Astrocyte (in vitro differentiated cells and primary cell): ENCODE measurements around the gene SLC16A1. TPM values are rescaled to one million over a fixed set of nuclear protein-coding genes. Genes with fewer than 3 reads are reported as not detected.

Source experiments
- DNase-seq: peaks from one replicate; pipeline ENCODE4 v3.0.0-alpha.2; 2010; ENCODE audit warnings: low read depth
- FAIRE-seq: peaks from 2 replicates; lab custom pipeline; 2011; peaks lifted over from hg19 to GRCh38; lab: Jason Lieb, UNC
- H2AFZ ChIP-seq: 2 replicates; pipeline ENCODE4 v1.6.0; 2012; ENCODE audit warnings: low read depth, low read length, inconsistent platforms
- H3K27ac ChIP-seq: 2 replicates; pipeline ENCODE4 v1.5.1; 2011; ENCODE audit warnings: low read depth, low read length, inconsistent platforms
- H3K27me3 ChIP-seq: 2 replicates; pipeline ENCODE4 v1.6.0; 2011; ENCODE audit warnings: low read length, inconsistent platforms; ENCODE audit not compliant: insufficient read depth
- H3K36me3 ChIP-seq: 2 replicates; pipeline ENCODE4 v1.5.1; 2011; ENCODE audit warnings: low read length, inconsistent platforms; ENCODE audit not compliant: insufficient read depth
- H3K4me1 ChIP-seq: 2 replicates; pipeline ENCODE4 v1.5.1; 2011; ENCODE audit warnings: low read length, inconsistent platforms; ENCODE audit not compliant: insufficient read depth
- H3K4me2 ChIP-seq: 2 replicates; pipeline ENCODE4 v1.6.0; 2012; ENCODE audit warnings: low read length, inconsistent platforms
- H3K4me3 ChIP-seq: 2 replicates; pipeline ENCODE4 v1.5.1; 2011; ENCODE audit warnings: low read depth, mild to moderate bottlenecking, low read length, inconsistent platforms; ENCODE audit not compliant: insufficient read depth
- H3K79me2 ChIP-seq: 2 replicates; pipeline ENCODE4 v1.6.0; 2012; ENCODE audit warnings: mild to moderate bottlenecking, low read length, inconsistent platforms; ENCODE audit not compliant: insufficient read depth
- H3K9ac ChIP-seq: 2 replicates; pipeline ENCODE4 v1.6.0; 2012; ENCODE audit warnings: mild to moderate bottlenecking, low read length, inconsistent platforms
- H3K9me3 ChIP-seq: 2 replicates; pipeline ENCODE4 v1.5.1; 2012; ENCODE audit warnings: low read depth, mild to moderate bottlenecking, low read length, inconsistent platforms; ENCODE audit not compliant: insufficient read depth
- H4K20me1 ChIP-seq: 2 replicates; pipeline ENCODE4 v1.6.0; 2012; ENCODE audit warnings: low read length, inconsistent platforms; ENCODE audit not compliant: insufficient read depth
- H3K27ac Mint-ChIP-seq: one replicate; pipeline ENCODE4 v1.8.0; 2021; ENCODE audit warnings: mild to moderate bottlenecking, mixed read lengths; ENCODE audit not compliant: unreplicated experiment
- H3K27me3 Mint-ChIP-seq: one replicate; pipeline ENCODE4 v1.8.0; 2021; ENCODE audit warnings: low read depth, mixed read lengths; ENCODE audit not compliant: unreplicated experiment
- H3K36me3 Mint-ChIP-seq: one replicate; pipeline ENCODE4 v1.8.0; 2021; ENCODE audit warnings: low read depth, mixed read lengths; ENCODE audit not compliant: unreplicated experiment
- H3K4me1 Mint-ChIP-seq: one replicate; pipeline ENCODE4 v1.8.0; 2021; ENCODE audit warnings: low read depth, mixed read lengths; ENCODE audit not compliant: unreplicated experiment
- H3K4me3 Mint-ChIP-seq: one replicate; pipeline ENCODE4 v1.8.0; 2021; ENCODE audit warnings: mild to moderate bottlenecking, moderate library complexity, mixed read lengths; ENCODE audit not compliant: unreplicated experiment
- H3K9me3 Mint-ChIP-seq: one replicate; pipeline ENCODE4 v1.8.0; 2021; ENCODE audit warnings: mild to moderate bottlenecking, mixed read lengths; ENCODE audit not compliant: unreplicated experiment
- EZH2 ChIP-seq: IDR thresholded peaks from 2 replicates; pipeline ENCODE4 v1.6.1; 2012; ENCODE audit warnings: mild to moderate bottlenecking, low read length, inconsistent platforms; ENCODE audit not compliant: insufficient read depth
- total RNA-seq: library from RNA; stranded (reverse); gene quantifications from 2 replicates; pipeline ENCODE4 v1.2.1, GENCODE V29; 2021
- TF ChIP-seq, protein P1 (sequence below): IDR thresholded peaks from 2 replicates; pipeline ENCODE4 v1.5.1; 2011; ENCODE audit warnings: low read depth, mild to moderate bottlenecking, inconsistent platforms, low read length, moderate library complexity; ENCODE audit not compliant: insufficient read depth

SLC16A1 gene
- total RNA-seq, 1 donor from 2014 or later = 153 TPM

DNA sequence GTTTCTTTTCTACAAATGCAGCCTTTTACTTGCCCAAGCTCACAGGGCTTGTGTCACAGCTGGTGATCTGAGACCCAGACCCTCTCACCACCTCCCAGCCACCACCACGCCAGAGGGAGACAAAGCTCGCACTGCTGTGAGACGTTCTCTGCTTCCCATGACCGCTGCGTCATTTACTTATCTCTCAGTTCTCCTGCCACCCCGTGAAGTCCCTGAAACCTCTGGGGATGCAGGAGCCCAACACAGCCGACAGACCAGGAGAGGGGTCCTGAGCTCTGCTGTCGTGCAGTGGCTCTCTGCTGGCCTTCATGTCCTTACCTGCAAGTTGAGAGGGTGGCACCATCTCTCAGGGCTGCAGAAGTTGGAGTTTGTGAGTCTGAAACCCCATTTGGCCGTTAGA, 77.7 kb downstream of the SLC16A1 start:
- H3K9ac ChIP-seq = no peak overlapping the region
- no peaks in the 10 kb centered on the region for H3K9me3 ChIP-seq
- Mint-ChIP-seq H3K27ac (no peak overlapping the region), H3K27me3 (peaks cover 6% of the 10 kb centered on the region), H3K4me3 (no peak overlapping the region), H3K4me1 (peaks cover 14% of the 10 kb centered on the region), H3K9me3 (no peaks in the 10 kb centered on the region), H3K36me3 (no peaks in the 10 kb centered on the region)
- H3K27ac ChIP-seq = no peak overlapping the region
- H4K20me1 ChIP-seq = no peaks in the 10 kb centered on the region
- no peaks in the 10 kb centered on the region for H3K79me2 ChIP-seq
- H3K36me3 ChIP-seq = no peaks in the 10 kb centered on the region
- H3K27me3 ChIP-seq = no peaks in the 10 kb centered on the region
- H3K4me2 ChIP-seq = no peak overlapping the region
- H3K4me1 ChIP-seq = no peaks in the 10 kb centered on the region
- DNase-seq (no peak), FAIRE-seq (no peak)
- H2AFZ ChIP-seq = no peak overlapping the region
- no peak overlapping the region for H3K4me3 ChIP-seq
- TF ChIP-seq, protein P1, sequence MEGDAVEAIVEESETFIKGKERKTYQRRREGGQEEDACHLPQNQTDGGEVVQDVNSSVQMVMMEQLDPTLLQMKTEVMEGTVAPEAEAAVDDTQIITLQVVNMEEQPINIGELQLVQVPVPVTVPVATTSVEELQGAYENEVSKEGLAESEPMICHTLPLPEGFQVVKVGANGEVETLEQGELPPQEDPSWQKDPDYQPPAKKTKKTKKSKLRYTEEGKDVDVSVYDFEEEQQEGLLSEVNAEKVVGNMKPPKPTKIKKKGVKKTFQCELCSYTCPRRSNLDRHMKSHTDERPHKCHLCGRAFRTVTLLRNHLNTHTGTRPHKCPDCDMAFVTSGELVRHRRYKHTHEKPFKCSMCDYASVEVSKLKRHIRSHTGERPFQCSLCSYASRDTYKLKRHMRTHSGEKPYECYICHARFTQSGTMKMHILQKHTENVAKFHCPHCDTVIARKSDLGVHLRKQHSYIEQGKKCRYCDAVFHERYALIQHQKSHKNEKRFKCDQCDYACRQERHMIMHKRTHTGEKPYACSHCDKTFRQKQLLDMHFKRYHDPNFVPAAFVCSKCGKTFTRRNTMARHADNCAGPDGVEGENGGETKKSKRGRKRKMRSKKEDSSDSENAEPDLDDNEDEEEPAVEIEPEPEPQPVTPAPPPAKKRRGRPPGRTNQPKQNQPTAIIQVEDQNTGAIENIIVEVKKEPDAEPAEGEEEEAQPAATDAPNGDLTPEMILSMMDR = no peak
- no peak for TF ChIP-seq EZH2

DNA sequence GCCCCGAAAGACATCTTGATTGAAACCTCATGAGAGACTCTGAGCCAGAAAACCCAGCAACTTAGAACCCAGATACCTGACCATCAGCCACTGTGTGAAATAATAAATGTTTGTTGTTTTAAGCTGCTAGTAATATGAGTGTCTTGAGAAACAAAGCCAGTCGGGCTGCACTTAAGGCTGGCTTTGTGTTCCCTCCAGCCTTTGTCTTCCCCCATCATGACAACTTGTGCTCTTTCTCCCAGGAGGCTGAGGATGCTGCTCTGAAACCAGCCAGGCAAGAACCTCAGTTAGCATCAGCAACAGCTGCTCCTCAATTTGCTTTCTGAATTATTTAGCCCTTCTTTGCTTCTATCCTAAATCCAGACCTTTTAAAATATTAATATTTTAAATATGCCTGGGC, 78.2 kb downstream of the SLC16A1 start:
- no peaks in the 10 kb centered on the region for H3K4me1 ChIP-seq
- FAIRE-seq (no peak), DNase-seq (no peak)
- H3K4me1 Mint-ChIP-seq = peaks cover 17% of the 10 kb centered on the region
- no peaks in the 10 kb centered on the region for H4K20me1 ChIP-seq
- peaks cover 6% of the 10 kb centered on the region for H3K27me3 Mint-ChIP-seq
- no peaks in the 10 kb centered on the region for H3K36me3 Mint-ChIP-seq
- no peak overlapping the region for H3K9ac ChIP-seq
- no peaks in the 10 kb centered on the region for H3K79me2 ChIP-seq
- no peaks in the 10 kb centered on the region for H3K36me3 ChIP-seq
- no peak overlapping the region for H3K27ac Mint-ChIP-seq
- no peak overlapping the region for H3K4me2 ChIP-seq
- H3K4me3 ChIP-seq = no peak overlapping the region
- no peak overlapping the region for H2AFZ ChIP-seq
- H3K27ac ChIP-seq = no peak overlapping the region
- H3K9me3 ChIP-seq = no peaks in the 10 kb centered on the region
- TF ChIP-seq EZH2 = no peak
- TF ChIP-seq, protein P1 = no peak
- no peak overlapping the region for H3K4me3 Mint-ChIP-seq
- H3K9me3 Mint-ChIP-seq = no peaks in the 10 kb centered on the region
- H3K27me3 ChIP-seq = no peaks in the 10 kb centered on the region

DNA sequence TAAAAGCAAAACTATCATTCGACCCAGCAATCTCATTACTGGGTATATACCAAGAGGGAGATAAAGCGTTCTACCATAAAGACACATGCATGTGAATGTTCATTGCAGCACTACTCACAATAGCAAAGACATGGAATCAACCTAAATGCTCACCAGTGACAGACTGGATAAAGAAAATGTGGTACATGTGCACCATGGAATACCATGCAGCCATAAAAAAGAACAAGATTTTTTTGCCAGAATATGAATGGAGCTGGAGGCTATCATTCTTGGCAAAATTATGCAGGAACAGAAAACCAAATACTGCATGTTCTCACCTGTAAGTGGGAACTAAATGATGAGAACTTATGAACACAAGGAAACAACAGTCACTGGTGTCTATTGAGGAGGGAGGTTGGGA, 79.7 kb downstream of the SLC16A1 start:
- FAIRE-seq = no peak
- Histone ChIP-seq H3K27ac (no peak overlapping the region), H3K27me3 (no peaks in the 10 kb centered on the region), H4K20me1 (no peaks in the 10 kb centered on the region), H3K9ac (no peak overlapping the region), H3K79me2 (no peaks in the 10 kb centered on the region), H3K36me3 (no peaks in the 10 kb centered on the region), H3K4me1 (no peaks in the 10 kb centered on the region), H3K4me2 (no peak overlapping the region), H3K4me3 (no peak overlapping the region), H2AFZ (no peak overlapping the region), H3K9me3 (no peaks in the 10 kb centered on the region)
- H3K27me3 Mint-ChIP-seq = peaks cover 6% of the 10 kb centered on the region
- no peak for TF ChIP-seq EZH2
- TF ChIP-seq, protein P1 = no peak
- H3K4me1 Mint-ChIP-seq = peaks cover 15% of the 10 kb centered on the region
- H3K27ac Mint-ChIP-seq = no peak overlapping the region
- DNase-seq = no peak
- no peaks in the 10 kb centered on the region for H3K9me3 Mint-ChIP-seq
- H3K4me3 Mint-ChIP-seq = no peak overlapping the region
- no peaks in the 10 kb centered on the region for H3K36me3 Mint-ChIP-seq
